HepG2 (cell line): Measurements from ENCODE around the gene DHRS4L2. TPM values are rescaled to one million over a fixed set of nuclear protein-coding genes. Genes with fewer than 3 reads are reported as not detected.
"Not testable (repeated sequence)": the region's sequence is repeated elsewhere in the genome, so short reads cannot be mapped to it uniquely, and the experiment has no call there.

Experiments
- ATAC-seq: fragments of 200-7000 bp; cut with Tn5 transposase; 3 replicates; pipeline ENCODE4 v1.9.1; 2020; ENCODE audit warnings: mild to moderate bottlenecking, moderate library complexity
- BruUV-seq: library from RNA; stranded (reverse); fragments of 400-500 nt; replicated peaks from 2 replicates; lab custom pipeline; 2021; lab: Mats Ljungman, UMichigan
- CTCF ChIA-PET: fragments of 300-600 bp; formaldehyde crosslinking; extraction: SDS; loops from one replicate; lab custom pipeline; 2021; ENCODE audit warnings: low total read pairs, inconsistent platforms, low intra/inter-chr PET ratio; lab: Yijun Ruan, JAX
- POLR2A ChIA-PET: fragments of 350-600 bp; sonication (Branson Sonifier 250); formaldehyde crosslinking; loops from one replicate; lab custom pipeline; 2020; ENCODE audit warnings: antibody characterized with exemption, inconsistent platforms; lab: Yijun Ruan, JAX
- DNase-seq: peaks from one replicate; pipeline ENCODE4 v3.0.0-alpha.2; 2015; ENCODE audit warnings: low spot score
- FAIRE-seq: peaks from 3 replicates; lab custom pipeline; 2011; peaks lifted over from hg19 to GRCh38; lab: Jason Lieb, UNC
- H2AFZ ChIP-seq: one replicate; pipeline ENCODE4 v1.6.1; 2011; ENCODE audit warnings: low read length, inconsistent platforms
- H3K27ac ChIP-seq: fragments of 300-600 bp; 3 replicates; pipeline ENCODE4 v1.8.0; 2011; ENCODE audit warnings: mixed run types, mild to moderate bottlenecking, mixed read lengths, low read length, inconsistent platforms; ENCODE audit not compliant: insufficient read depth; ENCODE audit errors: extremely low read length
- H3K27me3 ChIP-seq, 2 experiments: fragments of 200-600 bp in 1 of 2; 2 replicates in 1 of 2; 3 replicates in 1 of 2; pipeline versions ENCODE4 v1.6.0 to v1.8.0; 2011; ENCODE audit warnings: low read length in 2 of 2, mild to moderate bottlenecking in 2 of 2, moderate library complexity in 2 of 2, inconsistent platforms in 1 of 2; ENCODE audit not compliant: insufficient read depth in 2 of 2, control insufficient read depth in 1 of 2
- H3K36me3 ChIP-seq, 2 experiments: fragments of 200-600 bp in 1 of 2; replicated peaks in 1 of 2; 2 replicates in 1 of 2; 3 replicates in 1 of 2; pipeline versions ENCODE4 v1.5.1 to v1.8.0; 2011; ENCODE audit warnings: low read length in 2 of 2, inconsistent platforms in 1 of 2; ENCODE audit not compliant: insufficient read depth in 2 of 2, control insufficient read depth in 1 of 2
- H3K4me1 ChIP-seq: 2 replicates; pipeline ENCODE4 v1.5.1; 2012; ENCODE audit warnings: low read length, inconsistent platforms; ENCODE audit not compliant: insufficient read depth
- H3K4me2 ChIP-seq: 2 replicates; pipeline ENCODE4 v1.6.0; 2011; ENCODE audit warnings: low read depth, low read length, inconsistent platforms
- H3K4me3 ChIP-seq, 3 experiments: fragments of 200-600 bp in 1 of 3; sonication (generic), shearing (Covaris generic) in 1 of 3; replicated peaks in 1 of 3; 2 replicates each; pipeline ENCODE4 v1.5.1; 2011 to 2016; ENCODE audit warnings: low read length in 3 of 3, inconsistent platforms in 2 of 3, low read depth in 2 of 3, mild to moderate bottlenecking in 2 of 3, control low read depth in 1 of 3, mixed read lengths in 1 of 3; ENCODE audit not compliant: insufficient read depth in 1 of 3
- H3K79me2 ChIP-seq: one replicate; pipeline ENCODE4 v1.6.1; 2011; ENCODE audit warnings: low read length, inconsistent platforms; ENCODE audit not compliant: insufficient read depth
- H3K9ac ChIP-seq: 2 replicates; pipeline ENCODE4 v1.6.0; 2011; ENCODE audit warnings: mild to moderate bottlenecking, low read depth, low read length, inconsistent platforms; ENCODE audit not compliant: insufficient read depth
- H3K9me3 ChIP-seq: 2 replicates; pipeline ENCODE4 v1.5.1; 2012; ENCODE audit warnings: mild to moderate bottlenecking, low read length
- H4K20me1 ChIP-seq: 2 replicates; pipeline ENCODE4 v1.6.0; 2011; ENCODE audit warnings: inconsistent platforms, mild to moderate bottlenecking, low read length, moderate library complexity; ENCODE audit not compliant: insufficient read depth
- DPF2 ChIP-seq: sonication (generic); formaldehyde crosslinking; IDR thresholded peaks from 2 replicates; pipeline ENCODE4 v1.4.0; 2020; ENCODE audit warnings: mild to moderate bottlenecking, low read depth, missing genetic modification reagents, borderline replicate concordance
- FOXA1 ChIP-seq, 2 experiments: fragments of 450-650 bp in 1 of 2; sonication (generic) in 1 of 2; formaldehyde crosslinking in 1 of 2; IDR thresholded peaks; 2 replicates each; pipeline versions ENCODE4 v1.4.0 to v1.6.1; 2016 to 2020; ENCODE audit warnings: missing genetic modification reagents in 1 of 2
- FOXO1 ChIP-seq: sonication (generic); formaldehyde crosslinking; IDR thresholded peaks from 2 replicates; pipeline ENCODE4 v1.4.0; 2020; ENCODE audit warnings: missing genetic modification reagents
- FOXP1 ChIP-seq, 2 experiments: fragments of 450-650 bp in 1 of 2; IDR thresholded peaks; 2 replicates each; pipeline ENCODE4 v1.6.1; 2017 to 2018; ENCODE audit warnings: antibody characterized with exemption in 1 of 2
- GATAD2A ChIP-seq: IDR thresholded peaks from 2 replicates; pipeline ENCODE4 v1.6.1; 2016
- NR2F6 ChIP-seq, 2 experiments: IDR thresholded peaks; 2 replicates each; pipeline ENCODE4 v1.6.1; 2016; ENCODE audit warnings: antibody characterized with exemption in 1 of 2, mild to moderate bottlenecking in 1 of 2
- PHF21A ChIP-seq: sonication (generic); formaldehyde crosslinking; IDR thresholded peaks from 2 replicates; pipeline ENCODE4 v1.5.0; 2020; ENCODE audit warnings: mild to moderate bottlenecking, missing genetic modification reagents
- SOX13 ChIP-seq, 3 experiments: fragments of 450-650 bp in 1 of 3; sonication (generic) in 1 of 3; formaldehyde crosslinking in 1 of 3; IDR thresholded peaks in 2 of 3; conservative IDR thresholded peaks in 1 of 3; 2 replicates each; pipeline versions ENCODE4 v1.5.0 to v1.6.1; 2016 to 2020; ENCODE audit warnings: antibody characterized with exemption in 1 of 3, mild to moderate bottlenecking in 1 of 3, missing compliant biosample characterization in 1 of 3, missing genetic modification reagents in 1 of 3, moderate library complexity in 1 of 3
- SOX6 ChIP-seq, 2 experiments: fragments of 450-650 bp in 1 of 2; sonication (generic) in 1 of 2; formaldehyde crosslinking in 1 of 2; IDR thresholded peaks; 2 replicates each; pipeline versions ENCODE4 v1.4.0 to v1.6.1; 2017 to 2020; ENCODE audit warnings: antibody characterized with exemption in 1 of 2, mild to moderate bottlenecking in 1 of 2, missing genetic modification reagents in 1 of 2
- TBX2 ChIP-seq: sonication (generic); formaldehyde crosslinking; IDR thresholded peaks from 2 replicates; pipeline ENCODE4 v1.5.0; 2020; ENCODE audit warnings: missing genetic modification reagents, mild to moderate bottlenecking, borderline replicate concordance
- TFDP1 ChIP-seq: IDR thresholded peaks from 2 replicates; pipeline ENCODE4 v1.6.1; 2016; ENCODE audit warnings: missing compliant biosample characterization, missing genetic modification reagents, borderline replicate concordance
- ZBTB33 ChIP-seq: sonication (generic); formaldehyde crosslinking; IDR thresholded peaks from 2 replicates; pipeline ENCODE4 v1.4.0; 2020; ENCODE audit warnings: missing genetic modification reagents
- ZNF503 ChIP-seq: sonication (generic); formaldehyde crosslinking; IDR thresholded peaks from 2 replicates; pipeline ENCODE4 v1.4.0; 2020; ENCODE audit warnings: missing genetic modification reagents
- ZNF768 ChIP-seq: sonication (generic); formaldehyde crosslinking; IDR thresholded peaks from 2 replicates; pipeline ENCODE4 v1.4.0; 2020; ENCODE audit warnings: missing genetic modification reagents
- in situ Hi-C: cut with HindIII; loops from 2 replicates; pipeline ENCODE4 v1.10.0; 2017; ENCODE audit warnings: low pct_unique_long_range_greater_than_20kb; ENCODE audit not compliant: extremely low pct_ligation_motif_present
- intact Hi-C: fragments of 100-400 bp; cut with micrococcal nuclease; formaldehyde crosslinking; loops from one replicate; pipeline ENCODE4 v1.10.0; 2022; ENCODE audit not compliant: unreplicated experiment
- polyA plus RNA-seq, 8 experiments: library from polyadenylated mRNA; depleted of rRNA in 3 of 8; stranded (reverse) in 7 of 8; unstranded in 1 of 8; fragments of >200 nt; fragmentation: Illumina TruSeq in 4 of 8; extraction: Trizol in 4 of 8; gene quantifications; 2 replicates each; pipeline versions ENCODE4 v1.2.1 to v1.2.3, GENCODE V29; 2011 to 2016; ENCODE audit warnings: low read depth in 4 of 8, missing spikeins in 1 of 8, mixed read lengths in 1 of 8; ENCODE audit not compliant: insufficient read depth in 1 of 8
- total RNA-seq, 5 experiments: library from RNA; depleted of rRNA; stranded (reverse); fragments of >200 nt; fragmentation: Illumina TruSeq; extraction: Trizol; gene quantifications; 2 replicates each; pipeline ENCODE4 v1.2.3, GENCODE V29; 2016; ENCODE audit warnings: low read depth in 1 of 5

DHRS4L2 gene
- total and polyA plus RNA-seq, 2 of the 13 experiments (the other 11 are each of a cell fraction or from before 2014, with no cell fraction given) = 24.7 to 38.2 TPM

DNA sequence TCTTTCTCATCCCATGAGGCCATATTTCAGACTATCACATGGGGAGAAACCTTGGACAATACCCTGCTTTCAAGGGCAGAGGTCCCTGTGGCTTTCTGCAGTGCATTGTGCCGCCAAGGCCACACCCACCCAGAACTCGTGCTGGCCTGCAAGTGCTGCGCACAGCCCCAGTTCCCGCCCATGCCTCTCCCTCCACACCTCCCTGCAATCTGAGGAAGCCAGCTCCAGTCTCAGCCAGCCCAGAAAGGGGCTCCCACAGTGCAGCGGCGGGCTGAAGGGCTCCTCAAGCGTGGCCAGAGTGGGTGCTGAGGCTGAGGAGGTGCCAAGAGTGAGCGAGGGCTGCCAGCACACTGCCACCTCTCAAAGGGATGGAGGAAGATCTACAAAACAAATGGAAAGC is 15.6 kb upstream of the DHRS4L2 start (continued):
- TF ChIP-seq ZBTB33 (CRISPR knock-in tag) = 0 out of 2 replicates have a peak, but pooled peaks have one; percentile 13
- TF ChIP-seq ZNF768 (CRISPR knock-in tag) = peak; percentile 25; the same call in 1 of the 2 replicates
- TF ChIP-seq TFDP1 = peak; percentile 30; the same call in 1 of the 2 replicates

GRCh38 chr14:23974041-23974440 is 14.7 kb upstream of the DHRS4L2 start:
- intact Hi-C loops = loop anchor here (1.0 kb wide), 2 partner anchors 40 to 62 kb away; no protein-coding TSS in a partner anchor
- BruUV-seq; H3K9me3 ChIP-seq; H3K36me3 ChIP-seq; ATAC-seq; H3K4me3 ChIP-seq; H3K79me2 ChIP-seq; H3K9ac ChIP-seq; H3K27me3 ChIP-seq; H4K20me1 ChIP-seq; FAIRE-seq; H2AFZ ChIP-seq; TF ChIP-seq NR2F6, SOX13, SOX6 (IDR thresholded peaks at IDR 0.05): not testable (repeated sequence)
- Histone ChIP-seq H3K4me2 (peak overlapping the region; percentile 14; the same call in 1 of the 2 replicates), H3K4me1 (peaks cover 40% of the 10 kb centered on the region), H3K27ac (peak overlapping the region; percentile 57)
- in situ Hi-C loops = loop anchor here (5.0 kb wide), 1 partner anchor 38 kb away; no protein-coding TSS in a partner anchor
- ChIA-PET CTCF (interaction anchor here (1.3 kb wide), 1 partner anchor 40 kb away, joined by 17 read pairs; no protein-coding TSS in a partner anchor), POLR2A (interaction anchor here (1.0 to 1.4 kb wide), 3 partner anchors 120 to 173 kb away, joined by 3 to 11 read pairs (median 3); partner anchors contain the start of genes DCAF11, NRL, PCK2 and PSME2)
- DNase-seq = peak; percentile 72
- TF ChIP-seq FOXA1 (IDR thresholded peaks at IDR 0.05) = peak; percentile 67
- peak; percentile 82 for TF ChIP-seq FOXA1 (CRISPR knock-in tag; IDR thresholded peaks at IDR 0.05)
- TF ChIP-seq NR2F6 (CRISPR knock-in tag; IDR thresholded peaks at IDR 0.05) = peak; percentile 41; the same call in 1 of the 2 replicates
- TF ChIP-seq SOX13 (CRISPR knock-in tag; conservative IDR thresholded peaks at IDR 0.05 in 1 of 2, IDR thresholded peaks at IDR 0.05 in 1 of 2) = peak in 1 of 2 experiments; percentile 76; a peak in 2 of 4 replicates
- TF ChIP-seq GATAD2A = peak; percentile 70
- peak; percentile 73 for TF ChIP-seq FOXP1 (IDR thresholded peaks at IDR 0.05)
- peak; percentile 96 for TF ChIP-seq FOXP1 (CRISPR knock-in tag; IDR thresholded peaks at IDR 0.05)
- TF ChIP-seq SOX6 (CRISPR knock-in tag; IDR thresholded peaks at IDR 0.05) = peak; percentile 68; the same call in 1 of the 2 replicates
- TF ChIP-seq DPF2 (CRISPR knock-in tag) = peak; percentile 46; the same call in 1 of the 2 replicates
- TF ChIP-seq PHF21A (CRISPR knock-in tag) = peak; percentile 31; the same call in 1 of the 2 replicates
- TF ChIP-seq TBX2 (CRISPR knock-in tag) = 0 out of 2 replicates have a peak, but pooled peaks have one; percentile 30
- TF ChIP-seq FOXO1 (CRISPR knock-in tag) = peak; percentile 71; the same call in 1 of the 2 replicates
- TF ChIP-seq ZNF503 (CRISPR knock-in tag) = peak; percentile 65; the same call in 1 of the 2 replicates
